Measurements from ENCODE around the gene NTSR1. TPM values are rescaled to one million over a fixed set of nuclear protein-coding genes. Genes with fewer than 3 reads are reported as not detected.

The NTSR1 gene
- total and polyA plus RNA-seq, 2 of the 8 experiments (the other 6 are each of a cell fraction or from before 2014, with no cell fraction given) = 0.53 to 0.89 TPM

DNA sequence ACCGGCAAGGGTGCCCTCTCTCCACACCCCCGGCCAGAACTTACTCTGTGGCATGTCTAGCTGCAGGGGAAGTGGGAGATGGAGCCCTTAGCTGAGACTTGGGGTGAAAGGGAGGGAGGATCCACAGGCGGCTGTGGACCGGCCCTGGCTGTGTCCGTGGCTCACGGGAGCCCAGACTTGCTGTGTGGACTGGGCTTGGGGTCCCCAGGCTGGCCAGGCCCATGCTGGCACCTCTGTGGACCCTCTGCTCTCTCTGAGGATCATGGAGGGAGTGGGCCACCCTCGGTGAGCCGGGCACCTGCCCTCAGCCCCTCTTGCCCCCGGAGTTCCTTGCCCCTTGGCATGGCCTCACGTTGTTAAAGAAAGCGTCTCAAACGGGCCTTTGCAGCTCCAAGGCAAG, 8.9 kb upstream of the NTSR1 start:
- H3K27ac ChIP-seq (ENCODE audit: low read depth, low read length) = no peak overlapping the region
- H3K56ac ChIP-seq (replicated peaks; ENCODE audit: insufficient read length, low read depth, low read length) = no peak overlapping the region
- no peak overlapping the region for H3K4me3 ChIP-seq (ENCODE audit: extremely low read depth in 1 of 4, insufficient read depth in 2 of 4, low read depth in 3 of 4, low read length in 4 of 4)
- H2AK5ac ChIP-seq (ENCODE audit: low read depth, low read length) = no peak overlapping the region
- no peak overlapping the region for H3K18ac ChIP-seq (ENCODE audit: extremely low read depth, low read length)
- H2BK15ac ChIP-seq (ENCODE audit: low read length) = no peak overlapping the region
- H4K8ac ChIP-seq (ENCODE audit: extremely low read depth, insufficient read depth, low read length) = no peak overlapping the region
- no peak overlapping the region for H2AFZ ChIP-seq (ENCODE audit: low read length)
- no peak overlapping the region for H2BK20ac ChIP-seq (ENCODE audit: low read length)
- no peak overlapping the region; a peak in 1 of 7 replicates for H3K9ac ChIP-seq (replicated peaks in 1 of 4; ENCODE audit: extremely low read depth in 1 of 4, low read depth in 3 of 4, low read length in 3 of 4)
- H3K14ac ChIP-seq (ENCODE audit: insufficient read length) = no peak overlapping the region
- H3K36me3 ChIP-seq (ENCODE audit: control insufficient read depth in 2 of 4, insufficient read depth in 4 of 4, low read length in 3 of 4) = no peaks in the 10 kb centered on the region
- no peak overlapping the region for H3K4me2 ChIP-seq (ENCODE audit: insufficient read depth in 1 of 2, low read depth in 2 of 2, low read length in 2 of 2)
- DNase-seq (ENCODE audit: low read depth in 1 of 2, low spot score in 2 of 2) (no peak), FAIRE-seq (no peak)
- H3K79me2 ChIP-seq (ENCODE audit: control insufficient read depth in 1 of 2, insufficient read depth in 2 of 2, low read length in 2 of 2) = no peaks in the 10 kb centered on the region
- H3K4ac ChIP-seq (replicated peaks; ENCODE audit: insufficient read length, low read depth, low read length) = no peak overlapping the region
- no peak overlapping the region for H4K91ac ChIP-seq (replicated peaks; ENCODE audit: insufficient read length, low read length)
- no peaks in the 10 kb centered on the region for H3K79me1 ChIP-seq (ENCODE audit: low read depth, low read length)
- no peaks in the 10 kb centered on the region for H3K9me3 ChIP-seq (ENCODE audit: insufficient read depth in 2 of 2, low read depth in 1 of 2, low read length in 1 of 2)
- no peak overlapping the region for H2BK12ac ChIP-seq (ENCODE audit: low read depth, low read length)
- peaks cover 0 to 2% (median 0%) of the 10 kb centered on the region in 4 experiments; a peak in 2 of 7 replicates for H3K27me3 ChIP-seq (replicated peaks in 1 of 4; ENCODE audit: control insufficient read depth in 3 of 4, extremely low read depth in 1 of 4, insufficient read depth in 3 of 4, low read length in 3 of 4)
- ChIA-PET CTCF (ENCODE audit: partially characterized antibody) (interaction anchor here (4.1 kb wide), 1 partner anchor 8 kb away, joined by 22 read pairs; the partner anchor contains the start of gene NTSR1), POLR2A (ENCODE audit: partially characterized antibody) (interaction anchor here (0.8 kb wide), 1 partner anchor 11 kb away, joined by 7 read pairs; no protein-coding TSS in a partner anchor)
- no peak overlapping the region for H4K5ac ChIP-seq (ENCODE audit: insufficient read length, low read depth, low read length)
- no peaks in the 10 kb centered on the region; a peak in 1 of 7 replicates for H3K4me1 ChIP-seq (replicated peaks in 1 of 4; ENCODE audit: control insufficient read depth in 3 of 4, insufficient read depth in 4 of 4, low read length in 3 of 4)
- no peak overlapping the region for H2BK120ac ChIP-seq (replicated peaks; ENCODE audit: low read depth, low read length)
- H3K23ac ChIP-seq (ENCODE audit: insufficient read length) = no peak overlapping the region
- no peaks in the 10 kb centered on the region for H3K23me2 ChIP-seq (ENCODE audit: low read depth, low read length)
- H4K20me1 ChIP-seq (replicated peaks in 1 of 2; ENCODE audit: control insufficient read depth in 1 of 2, insufficient read depth in 2 of 2, low read length in 2 of 2) = peaks cover 0 to 4% of the 10 kb centered on the region in 2 experiments
- WGBS, 2 experiments (ENCODE audit: extremely low coverage in 1 of 2, insufficient coverage in 1 of 2, insufficient read length in 1 of 2, insufficient replicate concordance in 2 of 2, low coverage in 1 of 2, low lambda C conversion rate in 2 of 2, missing lambda C conversion rate in 1 of 2) = 88% methylated on average over 8 of the region's 12 CpGs; no CpG with 5 or more reads in 1 of the 2 experiments
- no peak overlapping the region for H2BK5ac ChIP-seq (ENCODE audit: low read depth, low read length)
- TF ChIP-seq NANOG (IDR thresholded peaks at IDR 0.05; ENCODE audit: insufficient read depth, low read depth, low read length, poor library complexity, severe bottlenecking) (no peak), CBX8 (IDR thresholded peaks at IDR 0.05; ENCODE audit: borderline replicate concordance, low read depth, low read length) (no peak), GABPA (IDR thresholded peaks at IDR 0.05; ENCODE audit: borderline replicate concordance, insufficient read depth, low read length) (no peak), POLR2A (IDR thresholded peaks at IDR 0.05; ENCODE audit: control extremely low read depth in 1 of 2, low read depth in 2 of 2, low read length in 2 of 2) (no peak), ATF3 (IDR thresholded peaks at IDR 0.05; ENCODE audit: insufficient read depth, low read depth, low read length) (no peak), SAP30 (IDR thresholded peaks at IDR 0.05; ENCODE audit: insufficient read depth, insufficient replicate concordance, low read length) (no peak), TAF7 (optimal IDR thresholded peaks at IDR 0.05; ENCODE audit: borderline replicate concordance, low read depth, low read length) (no peak), RFX5 (IDR thresholded peaks at IDR 0.05; ENCODE audit: borderline replicate concordance, low read depth, low read length) (no peak), ASH2L (IDR thresholded peaks at IDR 0.05; ENCODE audit: low read length) (no peak), RNF2 (IDR thresholded peaks at IDR 0.05; ENCODE audit: borderline replicate concordance, low read depth, low read length, missing control alignments, poor library complexity, severe bottlenecking) (no peak), SRF (IDR thresholded peaks at IDR 0.05; ENCODE audit: low read depth, low read length) (no peak)
- TF ChIP-seq, protein P1, sequence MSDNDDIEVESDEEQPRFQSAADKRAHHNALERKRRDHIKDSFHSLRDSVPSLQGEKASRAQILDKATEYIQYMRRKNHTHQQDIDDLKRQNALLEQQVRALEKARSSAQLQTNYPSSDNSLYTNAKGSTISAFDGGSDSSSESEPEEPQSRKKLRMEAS (IDR thresholded peaks at IDR 0.05) = no peak
